OCI-LY3 (cell line): ENCODE data around the gene PCP2.

Experiments
- EZH2phosphoT487 ChIP-seq: fragments of 200-600 bp; shearing (Covaris generic); IDR thresholded peaks from 2 replicates; pipeline ENCODE4 v1.6.1; 2018; ENCODE audit warnings: antibody characterized with exemption, mixed run types, low read depth
- TF ChIP-seq, protein P1 (sequence below): fragments of 200-600, 300-600 bp; sonication (generic); IDR thresholded peaks from 2 replicates; pipeline ENCODE4 v1.5.1; 2014; ENCODE audit warnings: antibody characterized with exemption, low read length, low read depth

- TF ChIP-seq, protein P1, sequence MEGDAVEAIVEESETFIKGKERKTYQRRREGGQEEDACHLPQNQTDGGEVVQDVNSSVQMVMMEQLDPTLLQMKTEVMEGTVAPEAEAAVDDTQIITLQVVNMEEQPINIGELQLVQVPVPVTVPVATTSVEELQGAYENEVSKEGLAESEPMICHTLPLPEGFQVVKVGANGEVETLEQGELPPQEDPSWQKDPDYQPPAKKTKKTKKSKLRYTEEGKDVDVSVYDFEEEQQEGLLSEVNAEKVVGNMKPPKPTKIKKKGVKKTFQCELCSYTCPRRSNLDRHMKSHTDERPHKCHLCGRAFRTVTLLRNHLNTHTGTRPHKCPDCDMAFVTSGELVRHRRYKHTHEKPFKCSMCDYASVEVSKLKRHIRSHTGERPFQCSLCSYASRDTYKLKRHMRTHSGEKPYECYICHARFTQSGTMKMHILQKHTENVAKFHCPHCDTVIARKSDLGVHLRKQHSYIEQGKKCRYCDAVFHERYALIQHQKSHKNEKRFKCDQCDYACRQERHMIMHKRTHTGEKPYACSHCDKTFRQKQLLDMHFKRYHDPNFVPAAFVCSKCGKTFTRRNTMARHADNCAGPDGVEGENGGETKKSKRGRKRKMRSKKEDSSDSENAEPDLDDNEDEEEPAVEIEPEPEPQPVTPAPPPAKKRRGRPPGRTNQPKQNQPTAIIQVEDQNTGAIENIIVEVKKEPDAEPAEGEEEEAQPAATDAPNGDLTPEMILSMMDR: no peak
- TF ChIP-seq EZH2phosphoT487: no peak
Observed at GRCh38 chr19:7645163-7645562, 11.6 kb upstream of the PCP2 start.
